ELR (cell line): ENCODE measurements around the gene CCDC146.

Source experiments
- DNase-seq: peaks from one replicate; pipeline ENCODE4 v3.0.0-alpha.2; 2015; ENCODE audit warnings: low read depth

Gene CCDC146

GRCh38 chr7:77284005-77284404 is 161.6 kb downstream of the CCDC146 start:
- DNase-seq, result no peak

GRCh38 chr7:77284616-77285015 is 162.2 kb downstream of the CCDC146 start:
- DNase-seq, result no peak

- no peak for DNase-seq
Observed at GRCh38 chr7:77288676-77289320, 166.4 kb downstream of the CCDC146 start.

- DNase-seq, result no peak
Observed at GRCh38 chr7:77289387-77289786, 167.0 kb downstream of the CCDC146 start.

GRCh38 chr7:77290425-77290824 is 168.0 kb downstream of the CCDC146 start:
- DNase-seq, result no peak

- DNase-seq, result no peak
Observed at GRCh38 chr7:77293046-77293445, 170.6 kb downstream of the CCDC146 start.

- no peak for DNase-seq
Observed at GRCh38 chr7:77295549-77295948, 173.1 kb downstream of the CCDC146 start.

- DNase-seq, result no peak
Observed at GRCh38 chr7:77306231-77307067, 184.0 kb downstream of the CCDC146 start.

- DNase-seq, result no peak
Observed at GRCh38 chr7:77308792-77309191, 186.4 kb downstream of the CCDC146 start.

GRCh38 chr7:77309714-77310220 is 187.4 kb downstream of the CCDC146 start:
- DNase-seq, result no peak

- DNase-seq, result no peak
Observed at GRCh38 chr7:77310982-77311381, 188.6 kb downstream of the CCDC146 start.

GRCh38 chr7:77313085-77313484 is 190.7 kb downstream of the CCDC146 start:
- no peak for DNase-seq

- DNase-seq, result no peak
Observed at GRCh38 chr7:77313876-77314480, 191.6 kb downstream of the CCDC146 start.

GRCh38 chr7:77315182-77315591 is 192.8 kb downstream of the CCDC146 start:
- DNase-seq, result no peak

GRCh38 chr7:77316219-77316978 is 194.0 kb downstream of the CCDC146 start:
- DNase-seq, result no peak

- DNase-seq, result no peak
Observed at GRCh38 chr7:77318019-77318418, 195.6 kb downstream of the CCDC146 start.

GRCh38 chr7:77320137-77320536 is 197.7 kb downstream of the CCDC146 start:
- DNase-seq, result no peak

GRCh38 chr7:77320714-77321113 is 198.3 kb downstream of the CCDC146 start:
- DNase-seq, result no peak

- no peak for DNase-seq
Observed at GRCh38 chr7:77321300-77321699, 198.9 kb downstream of the CCDC146 start.

- DNase-seq, result peak; percentile 48
Observed at GRCh38 chr7:77326131-77326530, 203.7 kb downstream of the CCDC146 start.

GRCh38 chr7:77327067-77327931 is 204.9 kb downstream of the CCDC146 start:
- peak; percentile 85 for DNase-seq
